ENCODE data around the gene ZNF280A.

DNA sequence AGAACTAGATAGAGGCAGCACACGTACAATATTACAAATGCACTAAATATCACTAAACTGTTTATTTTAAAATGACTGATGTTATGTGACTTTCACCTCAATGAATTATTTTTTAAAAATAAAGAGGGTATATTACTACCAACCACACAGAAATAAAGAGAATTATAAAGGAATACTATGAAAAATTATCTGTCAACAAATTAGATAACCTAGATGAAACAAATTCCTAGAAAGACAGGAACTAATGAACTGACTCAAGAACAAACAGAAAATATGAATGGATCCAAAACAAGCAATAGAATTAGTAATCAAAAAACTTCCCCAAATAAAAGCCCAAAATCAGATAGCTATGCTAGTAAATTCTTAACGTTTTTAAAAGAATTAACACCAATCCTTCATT is 21.8 kb downstream of the ZNF280A start:
- TF ChIP-seq EZH2 (IDR thresholded peaks at IDR 0.05) (no peak), POLR2AphosphoS5 (IDR thresholded peaks at IDR 0.05; ENCODE audit: borderline replicate concordance, low read depth, low read length) (no peak), FOXP2 (optimal IDR thresholded peaks at IDR 0.05; ENCODE audit: control extremely low read depth, extremely low read length, insufficient read depth) (no peak)

Data from SK-N-MC (cell line).